Ishikawa (cell line): ENCODE measurements around the gene BMP7.

Experiments
- CEBPB ChIP-seq: IDR thresholded peaks from 2 replicates; pipeline ENCODE4 v1.6.1; 2012
- CREB1 ChIP-seq: IDR thresholded peaks from 2 replicates; pipeline ENCODE4 v1.6.1; 2012; ENCODE audit warnings: low read depth
- EGR1 ChIP-seq: IDR thresholded peaks from 2 replicates; pipeline ENCODE4 v1.6.1; 2012
- EP300 ChIP-seq: IDR thresholded peaks from 2 replicates; pipeline ENCODE4 v1.6.1; 2012; ENCODE audit warnings: borderline replicate concordance
- FOXM1 ChIP-seq: IDR thresholded peaks from 2 replicates; pipeline ENCODE4 v1.6.1; 2012; ENCODE audit warnings: low read depth, borderline replicate concordance
- NFIC ChIP-seq: IDR thresholded peaks from 2 replicates; pipeline ENCODE4 v1.6.1; 2012
- RAD21 ChIP-seq: IDR thresholded peaks from 2 replicates; pipeline ENCODE4 v1.6.1; 2012; ENCODE audit warnings: low read depth
- TAF1 ChIP-seq: IDR thresholded peaks from 2 replicates; pipeline ENCODE4 v1.6.1; 2012; ENCODE audit warnings: low read depth, mild to moderate bottlenecking
- TCF12 ChIP-seq: IDR thresholded peaks from 2 replicates; pipeline ENCODE4 v1.6.1; 2012; ENCODE audit warnings: low read depth
- TEAD4 ChIP-seq: IDR thresholded peaks from 2 replicates; pipeline ENCODE4 v1.6.1; 2012
- YY1 ChIP-seq: IDR thresholded peaks from 2 replicates; pipeline ENCODE4 v1.6.1; 2012; ENCODE audit warnings: low read depth
- ZBTB7A ChIP-seq: IDR thresholded peaks from 2 replicates; pipeline ENCODE4 v1.6.1; 2012; ENCODE audit warnings: low read depth
- TF ChIP-seq, protein P1 (sequence below): IDR thresholded peaks from 2 replicates; pipeline ENCODE4 v1.6.1; 2012
- TF ChIP-seq, protein P2 (sequence below): IDR thresholded peaks from 2 replicates; pipeline ENCODE4 v1.6.1; 2012; ENCODE audit warnings: low read depth, mild to moderate bottlenecking
- TF ChIP-seq, protein P3 (sequence below): IDR thresholded peaks from 2 replicates; pipeline ENCODE4 v1.6.1; 2012

Gene BMP7

DNA sequence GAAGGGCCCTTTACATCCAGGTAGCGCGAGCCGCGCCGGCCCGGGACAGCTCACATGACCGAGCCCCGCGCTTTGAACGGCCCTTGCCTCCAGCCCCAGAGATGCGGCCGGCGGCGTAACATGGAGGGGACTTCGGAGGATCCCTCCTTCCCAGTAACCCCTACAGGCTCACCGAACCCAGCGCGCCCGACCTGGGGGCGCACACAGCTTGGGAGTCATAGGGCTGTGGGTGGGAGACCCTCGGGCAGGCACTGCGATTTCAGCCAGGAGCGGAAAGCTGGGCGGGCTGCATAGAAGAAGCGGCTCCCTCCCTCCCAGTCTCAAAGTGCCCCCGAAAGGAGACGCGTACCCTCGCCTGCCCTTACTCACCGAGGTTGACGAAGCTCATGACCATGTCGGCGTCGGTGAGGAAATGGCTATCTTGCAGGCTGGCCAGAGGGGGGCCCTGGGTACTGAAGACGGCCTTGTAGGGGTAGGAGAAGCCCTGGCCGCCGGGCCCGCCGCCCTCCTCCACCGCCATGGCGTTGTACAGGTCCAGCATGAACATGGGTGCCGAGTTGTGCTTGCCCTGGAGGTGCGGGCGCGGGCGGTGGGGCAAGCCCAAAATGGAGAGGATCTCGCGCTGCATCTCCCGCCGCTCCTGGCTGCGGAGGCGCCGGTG, 975 bp downstream of the BMP7 start:
- TF ChIP-seq YY1 (no peak), EP300 (no peak), ZBTB7A (no peak), TCF12 (no peak), CREB1 (no peak), FOXM1 (no peak), TAF1 (no peak), RAD21 (no peak), TEAD4 (no peak), NFIC (no peak), EGR1 (no peak)
- TF ChIP-seq, protein P1, sequence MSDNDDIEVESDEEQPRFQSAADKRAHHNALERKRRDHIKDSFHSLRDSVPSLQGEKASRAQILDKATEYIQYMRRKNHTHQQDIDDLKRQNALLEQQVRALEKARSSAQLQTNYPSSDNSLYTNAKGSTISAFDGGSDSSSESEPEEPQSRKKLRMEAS: no peak
- TF ChIP-seq, protein P2, sequence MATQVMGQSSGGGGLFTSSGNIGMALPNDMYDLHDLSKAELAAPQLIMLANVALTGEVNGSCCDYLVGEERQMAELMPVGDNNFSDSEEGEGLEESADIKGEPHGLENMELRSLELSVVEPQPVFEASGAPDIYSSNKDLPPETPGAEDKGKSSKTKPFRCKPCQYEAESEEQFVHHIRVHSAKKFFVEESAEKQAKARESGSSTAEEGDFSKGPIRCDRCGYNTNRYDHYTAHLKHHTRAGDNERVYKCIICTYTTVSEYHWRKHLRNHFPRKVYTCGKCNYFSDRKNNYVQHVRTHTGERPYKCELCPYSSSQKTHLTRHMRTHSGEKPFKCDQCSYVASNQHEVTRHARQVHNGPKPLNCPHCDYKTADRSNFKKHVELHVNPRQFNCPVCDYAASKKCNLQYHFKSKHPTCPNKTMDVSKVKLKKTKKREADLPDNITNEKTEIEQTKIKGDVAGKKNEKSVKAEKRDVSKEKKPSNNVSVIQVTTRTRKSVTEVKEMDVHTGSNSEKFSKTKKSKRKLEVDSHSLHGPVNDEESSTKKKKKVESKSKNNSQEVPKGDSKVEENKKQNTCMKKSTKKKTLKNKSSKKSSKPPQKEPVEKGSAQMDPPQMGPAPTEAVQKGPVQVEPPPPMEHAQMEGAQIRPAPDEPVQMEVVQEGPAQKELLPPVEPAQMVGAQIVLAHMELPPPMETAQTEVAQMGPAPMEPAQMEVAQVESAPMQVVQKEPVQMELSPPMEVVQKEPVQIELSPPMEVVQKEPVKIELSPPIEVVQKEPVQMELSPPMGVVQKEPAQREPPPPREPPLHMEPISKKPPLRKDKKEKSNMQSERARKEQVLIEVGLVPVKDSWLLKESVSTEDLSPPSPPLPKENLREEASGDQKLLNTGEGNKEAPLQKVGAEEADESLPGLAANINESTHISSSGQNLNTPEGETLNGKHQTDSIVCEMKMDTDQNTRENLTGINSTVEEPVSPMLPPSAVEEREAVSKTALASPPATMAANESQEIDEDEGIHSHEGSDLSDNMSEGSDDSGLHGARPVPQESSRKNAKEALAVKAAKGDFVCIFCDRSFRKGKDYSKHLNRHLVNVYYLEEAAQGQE: no peak
- TF ChIP-seq, protein P3, sequence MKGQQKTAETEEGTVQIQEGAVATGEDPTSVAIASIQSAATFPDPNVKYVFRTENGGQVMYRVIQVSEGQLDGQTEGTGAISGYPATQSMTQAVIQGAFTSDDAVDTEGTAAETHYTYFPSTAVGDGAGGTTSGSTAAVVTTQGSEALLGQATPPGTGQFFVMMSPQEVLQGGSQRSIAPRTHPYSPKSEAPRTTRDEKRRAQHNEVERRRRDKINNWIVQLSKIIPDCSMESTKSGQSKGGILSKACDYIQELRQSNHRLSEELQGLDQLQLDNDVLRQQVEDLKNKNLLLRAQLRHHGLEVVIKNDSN: no peak

- no peak for TF ChIP-seq CREB1
- TF ChIP-seq TEAD4: no peak
- no peak for TF ChIP-seq RAD21
- TF ChIP-seq TCF12: no peak
- TF ChIP-seq CEBPB: no peak
- no peak for TF ChIP-seq NFIC
- TF ChIP-seq EP300: no peak
- TF ChIP-seq, protein P3: no peak
- TF ChIP-seq EGR1: no peak
- TF ChIP-seq FOXM1: no peak
- TF ChIP-seq TAF1: no peak
- no peak for TF ChIP-seq ZBTB7A
These were observed 2.3 kb downstream of the BMP7 start for GRCh38 chr20:57263801-57264792.

GRCh38 chr20:57262784-57263609, 3.4 kb downstream of the BMP7 start:
- TF ChIP-seq TEAD4: no peak
- TF ChIP-seq, protein P3: no peak
- TF ChIP-seq EP300: no peak
- TF ChIP-seq, protein P2: no peak
- no peak for TF ChIP-seq TCF12
- no peak for TF ChIP-seq FOXM1
- no peak for TF ChIP-seq TAF1
- no peak for TF ChIP-seq YY1
- TF ChIP-seq EGR1: no peak
- TF ChIP-seq, protein P1: no peak
- TF ChIP-seq NFIC: no peak
- TF ChIP-seq CREB1: no peak
- no peak for TF ChIP-seq CEBPB
- TF ChIP-seq RAD21: no peak
- no peak for TF ChIP-seq ZBTB7A

DNA sequence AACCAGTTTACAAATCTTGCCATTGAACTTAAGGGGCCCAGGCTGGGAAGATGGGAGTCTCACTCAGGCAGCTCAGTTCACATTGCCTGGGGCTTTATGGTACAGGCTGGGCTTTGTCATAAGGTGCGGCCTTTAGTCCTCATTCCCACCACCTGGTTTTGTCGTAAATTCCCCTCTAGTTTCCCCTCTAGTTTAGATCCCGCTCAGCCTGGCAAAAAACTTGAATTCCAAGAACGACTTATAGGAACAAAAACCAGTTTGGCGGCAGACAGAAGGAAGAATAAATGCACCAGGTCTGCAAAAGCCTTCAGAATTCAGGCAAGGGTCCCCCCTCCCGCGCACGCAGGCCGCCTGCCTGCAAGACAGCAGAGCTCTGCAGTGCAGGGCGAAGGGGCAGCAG, 4.1 kb downstream of the BMP7 start:
- TF ChIP-seq EP300: no peak
- TF ChIP-seq, protein P1: no peak
- TF ChIP-seq RAD21: no peak
- no peak for TF ChIP-seq FOXM1
